ENCODE data around the gene GTPBP1. TPM values are rescaled to one million over a fixed set of nuclear protein-coding genes. Genes with fewer than 3 reads are reported as not detected.

Gene GTPBP1
- polyA plus RNA-seq, 3 donors: 6.7 to 41.4 (median 12.7) TPM

GRCh38 chr22:38738475-38739070 lies 32.8 kb downstream of the GTPBP1 start:
- H3K27me3 Mint-ChIP-seq (ENCODE audit: low read depth in 3 of 3): peaks cover 0 to 1% (median 0%) of the 10 kb centered on the region in 3 donors
- H3K36me3 Mint-ChIP-seq: peaks cover 93 to 99% of the 10 kb centered on the region in 2 donors
- Histone ChIP-seq H3K36me3 (replicated peaks in 1 of 2; ENCODE audit: control insufficient read depth in 1 of 2, insufficient read depth in 2 of 2, low read length in 2 of 2) (peaks cover 97 to 100% of the 10 kb centered on the region in 2 donors), H3K4me1 (ENCODE audit: control insufficient read depth in 1 of 2, insufficient read depth in 2 of 2, low read length in 2 of 2) (no peaks in the 10 kb centered on the region), H2AFZ (ENCODE audit: insufficient read depth, low read depth, low read length, poor library complexity, severe bottlenecking) (no peak overlapping the region), H3K4me3 (replicated peaks in 1 of 3; ENCODE audit: low read depth in 2 of 3, low read length in 3 of 3) (no peak overlapping the region), H3K9me3 (replicated peaks in 1 of 2; ENCODE audit: control insufficient read depth in 1 of 2, insufficient read depth in 1 of 2, low read length in 2 of 2) (no peaks in the 10 kb centered on the region), H3K4me2 (replicated peaks; ENCODE audit: extremely low read depth, low read length, poor library complexity, severe bottlenecking) (no peak overlapping the region), H3K27ac (ENCODE audit: low read depth in 1 of 2, low read length in 2 of 2) (peak overlapping the region in 1 of 2 donors; percentile 48), H3K27me3 (ENCODE audit: control insufficient read depth in 2 of 2, insufficient read depth in 2 of 2, low read length in 2 of 2) (no peaks in the 10 kb centered on the region), H3K79me2 (ENCODE audit: insufficient read depth, low read length) (peaks cover 44% of the 10 kb centered on the region), H4K20me1 (ENCODE audit: insufficient read depth, low read length) (peaks cover 100% of the 10 kb centered on the region), H3K9ac (ENCODE audit: insufficient read depth, low read length, poor library complexity, severe bottlenecking) (no peak overlapping the region)
- H3K9me3 Mint-ChIP-seq: no peaks in the 10 kb centered on the region
- peak overlapping the region in 2 of 7 donors; percentile 21 to 61 for H3K27ac Mint-ChIP-seq
- peaks cover 3% of the 10 kb centered on the region for H3K4me1 Mint-ChIP-seq
- TF ChIP-seq CTCF (IDR thresholded peaks at IDR 0.05): no peak
- WGBS (ENCODE audit: insufficient coverage): 95% methylated on average over 18 of the region's 18 CpGs
- intact Hi-C loops (cut with micrococcal nuclease): no loop called here
- H3K4me3 Mint-ChIP-seq: no peak overlapping the region
- no peak for DNase-seq

- H3K9me3 ChIP-seq (replicated peaks in 1 of 2; ENCODE audit: control insufficient read depth in 1 of 2, insufficient read depth in 1 of 2, low read length in 2 of 2): no peaks in the 10 kb centered on the region
- TF ChIP-seq CTCF (IDR thresholded peaks at IDR 0.05): no peak
- no peaks in the 10 kb centered on the region for H3K9me3 Mint-ChIP-seq
- no peaks in the 10 kb centered on the region for H3K4me1 ChIP-seq (ENCODE audit: control insufficient read depth in 1 of 2, insufficient read depth in 2 of 2, low read length in 2 of 2)
- H3K9ac ChIP-seq (ENCODE audit: insufficient read depth, low read length, poor library complexity, severe bottlenecking): no peak overlapping the region
- H3K36me3 ChIP-seq (replicated peaks in 1 of 2; ENCODE audit: control insufficient read depth in 1 of 2, insufficient read depth in 2 of 2, low read length in 2 of 2): peaks cover 99 to 100% of the 10 kb centered on the region in 2 donors
- H3K4me2 ChIP-seq (replicated peaks; ENCODE audit: extremely low read depth, low read length, poor library complexity, severe bottlenecking): no peak overlapping the region
- no peak overlapping the region for H3K27ac ChIP-seq (ENCODE audit: low read depth in 1 of 2, low read length in 2 of 2)
- 97% methylated on average over 14 of the region's 20 CpGs for WGBS (ENCODE audit: insufficient coverage)
- intact Hi-C loops (cut with micrococcal nuclease): no loop called here
- H3K27ac Mint-ChIP-seq: peak overlapping the region in 2 of 7 donors; percentile 35 to 45
- H3K27me3 ChIP-seq (ENCODE audit: control insufficient read depth in 2 of 2, insufficient read depth in 2 of 2, low read length in 2 of 2): no peaks in the 10 kb centered on the region
- no peak for DNase-seq
- peaks cover 0 to 1% (median 0%) of the 10 kb centered on the region in 3 donors for H3K27me3 Mint-ChIP-seq (ENCODE audit: low read depth in 3 of 3)
- no peak overlapping the region for H2AFZ ChIP-seq (ENCODE audit: insufficient read depth, low read depth, low read length, poor library complexity, severe bottlenecking)
- H3K36me3 Mint-ChIP-seq: peaks cover 88 to 99% of the 10 kb centered on the region in 2 donors
- H3K4me3 Mint-ChIP-seq: no peak overlapping the region
- H3K4me1 Mint-ChIP-seq: peaks cover 3% of the 10 kb centered on the region
- peaks cover 50% of the 10 kb centered on the region for H3K79me2 ChIP-seq (ENCODE audit: insufficient read depth, low read length)
- no peak overlapping the region for H3K4me3 ChIP-seq (replicated peaks in 1 of 3; ENCODE audit: low read depth in 2 of 3, low read length in 3 of 3)
- H4K20me1 ChIP-seq (ENCODE audit: insufficient read depth, low read length): peaks cover 100% of the 10 kb centered on the region
These were observed 33.7 kb downstream of the GTPBP1 start for GRCh38 chr22:38739300-38740055.
